H1 (cell line): Measurements from ENCODE around the gene LIPE. TPM values are rescaled to one million over a fixed set of nuclear protein-coding genes. Genes with fewer than 3 reads are reported as not detected.

Experiments
- ATF2 ChIP-seq: IDR thresholded peaks from 2 replicates; pipeline ENCODE4 v1.6.1; 2012; ENCODE audit warnings: low read length, inconsistent platforms
- HDAC2 ChIP-seq, 2 experiments: fragments of 300-600 bp in 1 of 2; sonication (generic) in 1 of 2; IDR thresholded peaks; 2 replicates each; pipeline ENCODE4 v1.6.1; 2011 to 2012; ENCODE audit warnings: low read depth in 2 of 2, low read length in 2 of 2, mild to moderate bottlenecking in 2 of 2, moderate library complexity in 2 of 2, borderline replicate concordance in 1 of 2, inconsistent platforms in 1 of 2
- TAF7 ChIP-seq: optimal IDR thresholded peaks from 2 replicates; pipeline ENCODE3; 2011; ENCODE audit warnings: low read depth, mild to moderate bottlenecking, inconsistent platforms, low read length, moderate library complexity, borderline replicate concordance
- polyA plus RNA-seq, 7 experiments: library from polyadenylated mRNA; depleted of rRNA in 3 of 7; stranded (reverse) in 5 of 7; unstranded in 2 of 7; fragments of >200 nt in 5 of 7; fragments of 200-250 nt in 2 of 7; gene quantifications; 1 replicate in 5 of 7; 2 replicates in 1 of 7; 4 replicates in 1 of 7; pipeline versions ENCODE4 v1.2.1 to v1.2.3, GENCODE V29; 2011 to 2013; ENCODE audit warnings: missing spikeins in 2 of 7, mixed read lengths in 2 of 7
- total RNA-seq: library from RNA; stranded (reverse); fragmentation: NEBNext Ultra II Directional; extraction: Animal tissue kit (Norgen Biotek cat#: 25700); gene quantifications from 2 replicates; pipeline ENCODE4 v1.2.1, GENCODE V29; 2021

Gene LIPE
- total and polyA plus RNA-seq, 2 of the 8 experiments (the other 6 are each of a cell fraction or from before 2014, with no cell fraction given) = 8.7 to 15.9 TPM

GRCh38 chr19:42378225-42379215 lies 48.7 kb downstream of the LIPE start (continued):
- TF ChIP-seq HDAC2 (IDR thresholded peaks at IDR 0.05; ENCODE audit: borderline replicate concordance in 1 of 2, low read depth in 2 of 2, low read length in 2 of 2) (no peak), ATF2 (no peak), TAF7 (no peak)
- TF ChIP-seq, all 59 proteins: peak for 0
